Heart left ventricle (tissue), 16 donors: ENCODE results near the gene DLGAP1. TPM values are rescaled to one million over a fixed set of nuclear protein-coding genes. Genes with fewer than 3 reads are reported as not detected.

Experiments
- ATAC-seq, 4 donors: fragments of 200-7000 bp; cut with Tn5 transposase; one replicate each; pipeline ENCODE4 v1.9.1; 2020 to 2022; ENCODE audit warnings: moderate library complexity in 4 of 4, mild to moderate bottlenecking in 3 of 4, moderate number of reproducible peaks in 1 of 4
- DNase-seq, 5 donors: peaks; one replicate each; pipeline ENCODE4 v3.0.0-alpha.2; 2020
- H3K27ac ChIP-seq, 12 donors: fragments of 200-600 bp; sonication (generic) in 4 of 12; one replicate each; pipeline versions ENCODE4 v1.5.0 to v1.8.0; 2016 to 2022; ENCODE audit warnings: mild to moderate bottlenecking in 2 of 12
- H3K27me3 ChIP-seq, 9 donors: fragments of 200-600 bp; sonication (generic) in 2 of 9; one replicate each; pipeline versions ENCODE4 v1.5.1 to v1.8.0; 2016 to 2022; ENCODE audit warnings: mild to moderate bottlenecking in 3 of 9
- H3K36me3 ChIP-seq, 9 donors: fragments of 200-600 bp; sonication (generic) in 2 of 9; one replicate each; pipeline versions ENCODE4 v1.5.0 to v1.8.0; 2018 to 2022; ENCODE audit warnings: mild to moderate bottlenecking in 2 of 9
- H3K4me1 ChIP-seq, 12 donors: fragments of 200-600 bp; sonication (generic) in 4 of 12; one replicate each; pipeline versions ENCODE4 v1.5.0 to v1.8.0; 2016 to 2022; ENCODE audit warnings: mild to moderate bottlenecking in 3 of 12
- H3K4me3 ChIP-seq, 12 donors: fragments of 200-600 bp; sonication (generic) in 4 of 12; one replicate each; pipeline versions ENCODE4 v1.5.0 to v1.8.0; 2017 to 2022; ENCODE audit warnings: mild to moderate bottlenecking in 9 of 12, moderate library complexity in 4 of 12
- H3K9me3 ChIP-seq, 12 donors: fragments of 200-600 bp; sonication (generic) in 4 of 12; one replicate each; pipeline versions ENCODE4 v1.5.0 to v1.8.0; 2016 to 2022; ENCODE audit warnings: mild to moderate bottlenecking in 1 of 12
- CTCF ChIP-seq, 12 donors: fragments of 200-600 bp; sonication (generic) in 4 of 12; IDR thresholded peaks; one replicate each; pipeline versions ENCODE4 v1.5.0 to v1.8.0; 2018 to 2022; ENCODE audit warnings: antibody characterized with exemption in 12 of 12, mild to moderate bottlenecking in 5 of 12
- POLR2A ChIP-seq, 2 donors: fragments of 450-650 bp; IDR thresholded peaks; one replicate each; pipeline ENCODE4 v1.6.1; 2017; ENCODE audit warnings: antibody characterized with exemption in 2 of 2, mild to moderate bottlenecking in 2 of 2, moderate library complexity in 2 of 2
- WGBS, 4 donors: extraction: QIAGEN DNeasy Blood & Tissue Kit in 2 of 4; methylation state at CpG; one replicate each; pipeline versions ENCODE4 v1.1.5 to v1.1.7; 2013 to 2018; 5-methylcytosine and 5-hydroxymethylcytosine counted together
- intact Hi-C, 10 donors: fragments of 100-400 bp; cut with DNase I; formaldehyde crosslinking; loops; one replicate each; pipeline versions ENCODE4 v1.11.1 to v1.14.2; 2022
- polyA plus RNA-seq, 2 donors: library from polyadenylated mRNA; stranded (reverse); fragments of 200-250 nt; gene quantifications; one replicate each; pipeline ENCODE4 v1.2.3, GENCODE V29; 2013
- total RNA-seq, 9 donors: library from RNA; depleted of rRNA in 2 of 9; stranded (reverse); fragments of >200 nt in 2 of 9; fragmentation: NEBNext Ultra II Directional in 3 of 9; extraction: Animal tissue kit (Norgen Biotek cat#: 25700) in 3 of 9; gene quantifications; one replicate each; pipeline versions ENCODE4 v1.1.0 to v1.2.4, GENCODE V29; 2016 to 2023
- donor health status: ischemic (EF 13 %, LVEDD 7.1; RV severe dilation, severe dysfunction).
- donor health status: healthy with polysubstance abuse.
- donor health status: DM: no; HTN: yes; CAD: no.
- donor health status: DM: no; HTN: no; CAD: no.
- donor health status: ischemic (EF 25% LVEDD 6.9; RV normal size, moderate dysfunction).
- donor health status: ischemic (EF 25% LVEDD 5.7; RV mildly dilated, moderate dysfunction).
- donor health status: healthy.
- donor health status: DM: yes; HTN: yes; CAD: no.
- donor health status: ischemic (EF 35%, LVEDD 5.7; RV mildly dilated, moderate dysfunction).
- donor health status: nonischemic (EF 11% LVEDD 7.7; RV severe dilation, severe dysfunction).
- donor health status: DM: yes; HTN: yes; CAD: no.
- donor health status: PGD.
- donor health status: ischemic (EF 29% LVEDD 5.4; RV normal size, mild dysfunction).
- donor health status: nonischemic (EF 23%, LVEDD 6.1; RV moderate dilation, normal function).

DLGAP1 gene
- total and polyA plus RNA-seq, 11 donors, result 0.10 to 5.5 (median 0.40) TPM; not detected in 1

- WGBS, 4 donors, result 20 to 29% (median 25%) methylated on average over 2 of the region's 2 CpGs
These were observed 585.3 kb downstream of the DLGAP1 start for GRCh38 chr18:3869848-3870247.

GRCh38 chr18:3867864-3868311, 587.2 kb downstream of the DLGAP1 start:
- H3K27ac ChIP-seq, result peak overlapping the region in 1 of 12 donors; percentile 56
- no peaks in the 10 kb centered on the region for H3K27me3 ChIP-seq
- WGBS, 4 donors, result 40 to 53% (median 50%) methylated on average over 8 of the region's 8 CpGs

More at GRCh38 chr18:3869848-3870247, 585.3 kb downstream of the DLGAP1 start:
- intact Hi-C loops, result loop anchor here (2.0 to 10.0 kb wide), 13 partner anchors 52 to 588 kb away; no protein-coding TSS in a partner anchor
- no peak overlapping the region for H3K4me3 ChIP-seq
- TF ChIP-seq POLR2A (IDR thresholded peaks at IDR 0.05) (no peak), CTCF (IDR thresholded peaks at IDR 0.05) (peak in 10 of 12 donors; percentile 15 to 60 (median 48))
- ATAC-seq (peak in 3 of 4 donors; percentile 67 to 76 (median 70)), DNase-seq (no peak)
- H3K4me1 ChIP-seq, result peaks cover 0 to 17% (median 3%) of the 10 kb centered on the region in 12 donors
- H3K36me3 ChIP-seq, result no peaks in the 10 kb centered on the region
- no peaks in the 10 kb centered on the region for H3K27me3 ChIP-seq
- no peak overlapping the region for H3K27ac ChIP-seq
- no peaks in the 10 kb centered on the region for H3K9me3 ChIP-seq

DNA sequence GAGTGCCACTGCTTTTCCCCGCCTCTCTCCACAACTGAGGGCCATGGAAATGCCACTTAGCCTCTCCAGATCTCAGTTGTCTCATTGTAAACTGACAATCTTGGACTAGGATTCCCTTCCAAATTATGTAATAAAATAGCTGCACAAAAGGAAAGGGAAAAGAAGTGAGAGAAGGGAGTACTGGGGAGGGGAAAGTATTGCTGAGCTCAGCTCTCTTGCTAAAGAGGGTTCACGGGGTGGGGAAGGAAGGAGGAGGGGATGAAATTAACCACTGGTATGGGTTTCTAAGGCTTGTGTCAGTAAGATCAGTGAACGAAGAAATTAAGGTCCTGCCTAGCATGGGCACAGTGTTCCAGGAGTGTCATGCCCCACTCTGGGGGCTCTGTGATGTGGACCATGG, 587.9 kb downstream of the DLGAP1 start:
- Histone ChIP-seq H3K36me3 (no peaks in the 10 kb centered on the region), H3K9me3 (no peaks in the 10 kb centered on the region), H3K4me1 (peaks cover 0 to 17% (median 3%) of the 10 kb centered on the region in 12 donors), H3K27ac (peak overlapping the region in 1 of 12 donors; percentile 56), H3K4me3 (no peak overlapping the region), H3K27me3 (no peaks in the 10 kb centered on the region)
- 81 to 92% (median 87%) methylated on average over 3 of the region's 3 CpGs for WGBS, 4 donors
- intact Hi-C loops, result loop anchor here in 6 of 10 donors (5.0 to 10.0 kb wide), 6 partner anchors 95 to 585 kb away; no protein-coding TSS in a partner anchor
- TF ChIP-seq POLR2A (IDR thresholded peaks at IDR 0.05), result no peak
- no peak for TF ChIP-seq CTCF (IDR thresholded peaks at IDR 0.05)
- DNase-seq, result no peak
- ATAC-seq, result no peak

More at GRCh38 chr18:3867864-3868311, 587.2 kb downstream of the DLGAP1 start:
- no peaks in the 10 kb centered on the region for H3K36me3 ChIP-seq
- no peak for ATAC-seq
- TF ChIP-seq POLR2A (IDR thresholded peaks at IDR 0.05) (no peak), CTCF (IDR thresholded peaks at IDR 0.05) (no peak)
- H3K4me1 ChIP-seq, result peaks cover 0 to 17% (median 3%) of the 10 kb centered on the region in 12 donors
- intact Hi-C loops, result loop anchor here in 6 of 10 donors (2.0 to 10.0 kb wide), 7 partner anchors 96 to 586 kb away; no protein-coding TSS in a partner anchor
- H3K4me3 ChIP-seq, result no peak overlapping the region
- DNase-seq, result no peak
- H3K9me3 ChIP-seq, result no peaks in the 10 kb centered on the region

DNA sequence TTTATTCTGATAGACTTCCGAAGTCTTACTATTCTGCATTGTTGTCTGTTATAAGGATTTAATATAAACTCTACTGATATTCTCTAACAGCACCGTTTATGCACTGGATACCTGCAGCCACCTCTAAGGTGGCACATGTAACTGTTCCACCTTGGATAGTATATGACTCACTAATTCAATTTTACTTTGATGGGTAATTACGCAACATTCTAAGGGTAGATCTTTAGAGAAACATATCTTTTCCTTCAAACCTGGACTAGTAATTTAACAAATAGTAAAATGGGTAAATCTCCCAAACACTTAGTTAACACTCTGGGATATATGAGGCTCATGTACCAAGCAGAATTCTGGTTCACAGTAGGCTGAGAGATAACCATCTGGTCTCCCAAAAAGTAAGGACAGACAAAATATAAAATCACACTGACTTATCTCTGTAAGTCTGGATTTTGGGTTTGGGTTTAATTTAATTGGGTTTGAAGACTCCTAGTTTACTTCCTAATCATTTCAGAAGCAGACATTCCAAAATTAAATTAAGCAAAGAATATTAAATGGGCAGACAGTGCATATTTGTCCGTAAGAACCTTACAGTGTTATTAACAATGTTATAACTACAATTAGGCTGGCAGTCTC, 590.3 kb downstream of the DLGAP1 start:
- H3K36me3 ChIP-seq, result no peaks in the 10 kb centered on the region
- DNase-seq (no peak), ATAC-seq (no peak)
- WGBS, 4 donors, result 92 to 97% (median 96%) methylated on average over 4 of the region's 4 CpGs
- intact Hi-C loops, result loop anchor here in 6 of 10 donors (5.0 to 10.0 kb wide), 7 partner anchors 92 to 582 kb away; no protein-coding TSS in a partner anchor
- TF ChIP-seq POLR2A (IDR thresholded peaks at IDR 0.05), result no peak
- no peak for TF ChIP-seq CTCF (IDR thresholded peaks at IDR 0.05)
- peaks cover 0 to 17% (median 3%) of the 10 kb centered on the region in 12 donors for H3K4me1 ChIP-seq
- H3K27ac ChIP-seq, result no peak overlapping the region
- no peaks in the 10 kb centered on the region for H3K27me3 ChIP-seq
- no peaks in the 10 kb centered on the region for H3K9me3 ChIP-seq
- no peak overlapping the region for H3K4me3 ChIP-seq
